ENCODE data around the gene PFKP.
"Not testable (repeated sequence)": the region's sequence is repeated elsewhere in the genome, so short reads cannot be mapped to it uniquely, and the experiment has no call there.

Gene PFKP

GRCh38 chr10:3106328-3106727, 39.0 kb downstream of the PFKP start:
- not testable (repeated sequence) for ATAC-seq

GRCh38 chr10:3106928-3107425, 39.6 kb downstream of the PFKP start:
- no peak overlapping the region for H3K27ac Mint-ChIP-seq
- no peak for DNase-seq
- no peak overlapping the region for H3K4me3 Mint-ChIP-seq
- peaks cover 75% of the 10 kb centered on the region for H3K36me3 Mint-ChIP-seq (ENCODE audit: low read depth)
- H3K9me3 Mint-ChIP-seq = no peaks in the 10 kb centered on the region
- no peak for ATAC-seq
- H3K4me1 Mint-ChIP-seq = peaks cover 3% of the 10 kb centered on the region
- no peaks in the 10 kb centered on the region for H3K27me3 Mint-ChIP-seq

More at GRCh38 chr10:3106328-3106727, 39.0 kb downstream of the PFKP start:
- not testable (repeated sequence) for DNase-seq, H3K27ac Mint-ChIP-seq, H3K4me3 Mint-ChIP-seq, H3K4me1 Mint-ChIP-seq, H3K27me3 Mint-ChIP-seq, H3K9me3 Mint-ChIP-seq
- peaks cover 73% of the 10 kb centered on the region for H3K36me3 Mint-ChIP-seq (ENCODE audit: low read depth)

GRCh38 chr10:3107426-3107961, 40.1 kb downstream of the PFKP start:
- H3K36me3 Mint-ChIP-seq (ENCODE audit: low read depth) = peaks cover 76% of the 10 kb centered on the region
- H3K9me3 Mint-ChIP-seq = no peaks in the 10 kb centered on the region
- ATAC-seq (no peak), DNase-seq (no peak)
- no peaks in the 10 kb centered on the region for H3K27me3 Mint-ChIP-seq
- no peak overlapping the region for H3K27ac Mint-ChIP-seq
- H3K4me3 Mint-ChIP-seq = no peak overlapping the region
- peaks cover 3% of the 10 kb centered on the region for H3K4me1 Mint-ChIP-seq

GRCh38 chr10:3108033-3108432, 40.7 kb downstream of the PFKP start:
- no peaks in the 10 kb centered on the region for H3K27me3 Mint-ChIP-seq
- no peaks in the 10 kb centered on the region for H3K9me3 Mint-ChIP-seq
- DNase-seq (no peak), ATAC-seq (no peak)
- no peak overlapping the region for H3K27ac Mint-ChIP-seq
- peaks cover 3% of the 10 kb centered on the region for H3K4me1 Mint-ChIP-seq
- H3K4me3 Mint-ChIP-seq = no peak overlapping the region
- H3K36me3 Mint-ChIP-seq (ENCODE audit: low read depth) = peaks cover 76% of the 10 kb centered on the region

- ATAC-seq = no peak
- Mint-ChIP-seq H3K4me1 (peaks cover 3% of the 10 kb centered on the region), H3K36me3 (ENCODE audit: low read depth) (peaks cover 77% of the 10 kb centered on the region), H3K27ac (no peak overlapping the region), H3K9me3 (no peaks in the 10 kb centered on the region), H3K4me3 (no peak overlapping the region), H3K27me3 (no peaks in the 10 kb centered on the region)
- no peak for DNase-seq
Measured at GRCh38 chr10:3108575-3109105, 41.3 kb downstream of the PFKP start.

- H3K27me3 Mint-ChIP-seq = no peaks in the 10 kb centered on the region
- peaks cover 77% of the 10 kb centered on the region for H3K36me3 Mint-ChIP-seq (ENCODE audit: low read depth)
- DNase-seq (no peak), ATAC-seq (no peak)
- H3K4me1 Mint-ChIP-seq = peaks cover 3% of the 10 kb centered on the region
- no peak overlapping the region for H3K27ac Mint-ChIP-seq
- no peak overlapping the region for H3K4me3 Mint-ChIP-seq
- H3K9me3 Mint-ChIP-seq = no peaks in the 10 kb centered on the region
Measured at GRCh38 chr10:3109196-3109595, 41.8 kb downstream of the PFKP start.

- peaks cover 3% of the 10 kb centered on the region for H3K4me1 Mint-ChIP-seq
- H3K27me3 Mint-ChIP-seq = no peaks in the 10 kb centered on the region
- ATAC-seq (no peak), DNase-seq (no peak)
- H3K9me3 Mint-ChIP-seq = no peaks in the 10 kb centered on the region
- peaks cover 76% of the 10 kb centered on the region for H3K36me3 Mint-ChIP-seq (ENCODE audit: low read depth)
- no peak overlapping the region for H3K27ac Mint-ChIP-seq
- no peak overlapping the region for H3K4me3 Mint-ChIP-seq
Measured at GRCh38 chr10:3109633-3110032, 42.3 kb downstream of the PFKP start.

GRCh38 chr10:3110782-3111620, 43.7 kb downstream of the PFKP start:
- H3K4me1 Mint-ChIP-seq = peaks cover 3% of the 10 kb centered on the region
- no peak for ATAC-seq
- no peaks in the 10 kb centered on the region for H3K27me3 Mint-ChIP-seq
- H3K36me3 Mint-ChIP-seq (ENCODE audit: low read depth) = peaks cover 81% of the 10 kb centered on the region
- DNase-seq = no peak
- H3K4me3 Mint-ChIP-seq = no peak overlapping the region
- H3K9me3 Mint-ChIP-seq = no peaks in the 10 kb centered on the region
- peak overlapping the region; percentile 4 for H3K27ac Mint-ChIP-seq

- peaks cover 88% of the 10 kb centered on the region for H3K36me3 Mint-ChIP-seq (ENCODE audit: low read depth)
- ATAC-seq (no peak), DNase-seq (no peak)
Measured at GRCh38 chr10:3111621-3112163, 44.3 kb downstream of the PFKP start.

GRCh38 chr10:3113343-3113720, 46.0 kb downstream of the PFKP start:
- H3K4me1 Mint-ChIP-seq = peaks cover 3% of the 10 kb centered on the region
- H3K27ac Mint-ChIP-seq = peak overlapping the region; percentile 31
- H3K4me3 Mint-ChIP-seq = no peak overlapping the region
- H3K27me3 Mint-ChIP-seq = no peaks in the 10 kb centered on the region
- no peaks in the 10 kb centered on the region for H3K9me3 Mint-ChIP-seq
- DNase-seq (no peak), ATAC-seq (no peak)
- H3K36me3 Mint-ChIP-seq (ENCODE audit: low read depth) = peaks cover 86% of the 10 kb centered on the region

More at GRCh38 chr10:3111621-3112163, 44.3 kb downstream of the PFKP start:
- Mint-ChIP-seq H3K9me3 (no peaks in the 10 kb centered on the region), H3K27ac (no peak overlapping the region), H3K4me1 (peaks cover 3% of the 10 kb centered on the region), H3K4me3 (no peak overlapping the region), H3K27me3 (no peaks in the 10 kb centered on the region)

- H3K36me3 Mint-ChIP-seq (ENCODE audit: low read depth) = peaks cover 79% of the 10 kb centered on the region
- H3K9me3 Mint-ChIP-seq = no peaks in the 10 kb centered on the region
- no peak overlapping the region for H3K27ac Mint-ChIP-seq
- peaks cover 3% of the 10 kb centered on the region for H3K4me1 Mint-ChIP-seq
- no peaks in the 10 kb centered on the region for H3K27me3 Mint-ChIP-seq
- H3K4me3 Mint-ChIP-seq = no peak overlapping the region
- no peak for DNase-seq
- no peak for ATAC-seq
Measured at GRCh38 chr10:3115685-3116084, 48.3 kb downstream of the PFKP start.

GRCh38 chr10:3116508-3117100, 49.3 kb downstream of the PFKP start:
- no peaks in the 10 kb centered on the region for H3K4me1 Mint-ChIP-seq
- no peak for DNase-seq
- peaks cover 74% of the 10 kb centered on the region for H3K36me3 Mint-ChIP-seq (ENCODE audit: low read depth)
- H3K27ac Mint-ChIP-seq = no peak overlapping the region
- no peaks in the 10 kb centered on the region for H3K9me3 Mint-ChIP-seq
- ATAC-seq = no peak
- no peak overlapping the region for H3K4me3 Mint-ChIP-seq
- H3K27me3 Mint-ChIP-seq = no peaks in the 10 kb centered on the region

- ATAC-seq = no peak
- no peak for DNase-seq
- no peaks in the 10 kb centered on the region for H3K27me3 Mint-ChIP-seq
- H3K9me3 Mint-ChIP-seq = no peaks in the 10 kb centered on the region
- peaks cover 73% of the 10 kb centered on the region for H3K36me3 Mint-ChIP-seq (ENCODE audit: low read depth)
- H3K4me3 Mint-ChIP-seq = no peak overlapping the region
- no peak overlapping the region for H3K27ac Mint-ChIP-seq
- no peaks in the 10 kb centered on the region for H3K4me1 Mint-ChIP-seq
Measured at GRCh38 chr10:3117486-3117885, 50.1 kb downstream of the PFKP start.

- no peak overlapping the region for H3K4me3 Mint-ChIP-seq
Measured at GRCh38 chr10:3118641-3119091, 51.3 kb downstream of the PFKP start.

More at GRCh38 chr10:3118641-3119091, 51.3 kb downstream of the PFKP start:
- H3K4me1 Mint-ChIP-seq = no peaks in the 10 kb centered on the region
- H3K36me3 Mint-ChIP-seq (ENCODE audit: low read depth) = peaks cover 70% of the 10 kb centered on the region
- no peaks in the 10 kb centered on the region for H3K27me3 Mint-ChIP-seq
- no peak overlapping the region for H3K27ac Mint-ChIP-seq
- no peaks in the 10 kb centered on the region for H3K9me3 Mint-ChIP-seq
- DNase-seq (no peak), ATAC-seq (no peak)

All from activated naive CD8-positive, alpha-beta T cell treated with anti-CD3 and anti-CD28 coated beads, Interleukin-2, amount 50 U/mL, for 24 hours (primary cell).